HepG2 (cell line): ENCODE data around the gene HPS4.

Experiments used
- BHLHE40 ChIP-seq: IDR thresholded peaks from 2 replicates; pipeline ENCODE4 v1.6.1; 2011; ENCODE audit warnings: low read length, improper control_type of control experiment
- HMG20B ChIP-seq: conservative IDR thresholded peaks from 2 replicates; pipeline ENCODE4 v1.6.1; 2016; ENCODE audit warnings: missing genetic modification reagents, missing compliant biosample characterization
- MNT ChIP-seq: fragments of 450-650 bp; IDR thresholded peaks from 2 replicates; pipeline ENCODE4 v1.6.1; 2016
- TF ChIP-seq, protein P1 (sequence below): sonication (generic); formaldehyde crosslinking; IDR thresholded peaks from 2 replicates; pipeline ENCODE4 v1.5.0; 2020; ENCODE audit warnings: mild to moderate bottlenecking, missing genetic modification reagents, moderate library complexity

DNA sequence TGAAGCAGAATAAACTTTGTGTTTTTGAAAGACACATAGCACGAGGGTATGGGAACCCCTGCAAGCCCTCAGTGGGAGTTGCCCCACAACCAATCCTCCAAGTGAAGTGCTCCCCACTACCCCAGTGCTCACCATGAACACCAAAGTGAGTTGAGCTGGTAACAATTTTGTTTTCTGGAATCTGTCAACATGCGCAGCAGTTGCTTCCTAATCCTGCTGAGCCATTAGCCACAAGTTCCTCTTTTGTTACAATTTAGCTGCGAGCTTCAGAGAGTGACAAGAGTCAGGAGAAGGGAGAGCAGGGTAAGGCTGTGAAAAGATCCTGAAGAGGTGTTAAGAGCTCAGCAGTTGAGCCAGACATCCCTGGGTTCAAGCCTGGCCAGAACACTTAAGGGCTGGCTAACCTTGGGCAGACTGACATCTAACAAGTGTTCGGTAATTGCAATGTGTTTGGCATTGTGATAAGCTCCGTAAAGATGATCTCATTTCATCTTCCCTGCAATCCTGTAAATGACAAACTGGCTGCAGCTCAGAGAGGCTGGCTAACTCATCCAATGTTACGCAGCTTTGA lies 78.6 kb downstream of the HPS4 start:
- TF ChIP-seq MNT (no peak), BHLHE40 (no peak), HMG20B (CRISPR knock-in tag) (no peak)
- TF ChIP-seq, protein P1, sequence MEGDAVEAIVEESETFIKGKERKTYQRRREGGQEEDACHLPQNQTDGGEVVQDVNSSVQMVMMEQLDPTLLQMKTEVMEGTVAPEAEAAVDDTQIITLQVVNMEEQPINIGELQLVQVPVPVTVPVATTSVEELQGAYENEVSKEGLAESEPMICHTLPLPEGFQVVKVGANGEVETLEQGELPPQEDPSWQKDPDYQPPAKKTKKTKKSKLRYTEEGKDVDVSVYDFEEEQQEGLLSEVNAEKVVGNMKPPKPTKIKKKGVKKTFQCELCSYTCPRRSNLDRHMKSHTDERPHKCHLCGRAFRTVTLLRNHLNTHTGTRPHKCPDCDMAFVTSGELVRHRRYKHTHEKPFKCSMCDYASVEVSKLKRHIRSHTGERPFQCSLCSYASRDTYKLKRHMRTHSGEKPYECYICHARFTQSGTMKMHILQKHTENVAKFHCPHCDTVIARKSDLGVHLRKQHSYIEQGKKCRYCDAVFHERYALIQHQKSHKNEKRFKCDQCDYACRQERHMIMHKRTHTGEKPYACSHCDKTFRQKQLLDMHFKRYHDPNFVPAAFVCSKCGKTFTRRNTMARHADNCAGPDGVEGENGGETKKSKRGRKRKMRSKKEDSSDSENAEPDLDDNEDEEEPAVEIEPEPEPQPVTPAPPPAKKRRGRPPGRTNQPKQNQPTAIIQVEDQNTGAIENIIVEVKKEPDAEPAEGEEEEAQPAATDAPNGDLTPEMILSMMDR (CRISPR knock-in tag) = no peak
